ENCODE measurements around the gene TTLL13.

DNA sequence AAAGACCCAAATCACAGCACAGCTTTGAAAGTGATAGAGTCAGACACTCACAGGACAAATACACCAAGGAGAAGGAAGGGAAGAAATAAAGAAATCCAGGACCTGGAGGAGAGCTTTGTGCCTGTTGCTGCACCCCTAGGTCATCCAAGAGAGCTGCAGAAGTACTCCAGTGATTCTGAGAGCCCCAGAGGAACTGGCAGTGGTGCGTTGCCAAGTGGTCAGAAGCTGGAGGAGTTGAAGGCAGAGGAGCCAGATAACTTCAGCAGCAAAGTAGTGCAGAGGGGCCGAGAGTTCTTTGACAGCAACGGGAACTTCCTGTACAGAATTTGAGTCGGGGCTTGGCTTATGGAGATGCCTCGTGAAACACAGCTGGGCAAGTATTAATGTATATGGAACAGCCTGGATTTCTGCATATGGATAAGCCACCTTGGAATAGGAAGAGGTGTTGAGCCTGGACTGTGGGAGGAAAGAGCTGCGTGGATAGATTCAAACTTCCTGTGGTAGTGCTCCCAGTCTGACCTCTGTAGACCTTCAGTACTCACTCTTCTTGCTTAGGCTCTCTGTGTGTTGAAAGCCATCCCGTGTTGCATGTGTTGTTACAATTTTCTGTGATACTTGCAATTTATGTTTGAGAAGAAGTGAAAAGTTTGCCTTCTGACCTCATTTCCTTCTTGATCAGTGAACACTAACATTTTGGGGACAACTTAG is 22.3 kb downstream of the TTLL13 start:
- TF ChIP-seq TCF12 (IDR thresholded peaks at IDR 0.05; ENCODE audit: low read depth, low read length) (no peak), POLR2A (IDR thresholded peaks at IDR 0.05; ENCODE audit: control extremely low read depth in 1 of 2, low read depth in 2 of 2, low read length in 2 of 2) (no peak), EZH2 (IDR thresholded peaks at IDR 0.05; ENCODE audit: low read depth, low read length, severe bottlenecking) (no peak), JUND (IDR thresholded peaks at IDR 0.05; ENCODE audit: low read length) (no peak), KDM1A (IDR thresholded peaks at IDR 0.05; ENCODE audit: borderline replicate concordance, low read length) (no peak), ZNF274 (IDR thresholded peaks at IDR 0.05; ENCODE audit: borderline replicate concordance, extremely low read depth, low read length) (no peak), CREB1 (IDR thresholded peaks at IDR 0.05) (no peak)
- TF ChIP-seq, protein P1, sequence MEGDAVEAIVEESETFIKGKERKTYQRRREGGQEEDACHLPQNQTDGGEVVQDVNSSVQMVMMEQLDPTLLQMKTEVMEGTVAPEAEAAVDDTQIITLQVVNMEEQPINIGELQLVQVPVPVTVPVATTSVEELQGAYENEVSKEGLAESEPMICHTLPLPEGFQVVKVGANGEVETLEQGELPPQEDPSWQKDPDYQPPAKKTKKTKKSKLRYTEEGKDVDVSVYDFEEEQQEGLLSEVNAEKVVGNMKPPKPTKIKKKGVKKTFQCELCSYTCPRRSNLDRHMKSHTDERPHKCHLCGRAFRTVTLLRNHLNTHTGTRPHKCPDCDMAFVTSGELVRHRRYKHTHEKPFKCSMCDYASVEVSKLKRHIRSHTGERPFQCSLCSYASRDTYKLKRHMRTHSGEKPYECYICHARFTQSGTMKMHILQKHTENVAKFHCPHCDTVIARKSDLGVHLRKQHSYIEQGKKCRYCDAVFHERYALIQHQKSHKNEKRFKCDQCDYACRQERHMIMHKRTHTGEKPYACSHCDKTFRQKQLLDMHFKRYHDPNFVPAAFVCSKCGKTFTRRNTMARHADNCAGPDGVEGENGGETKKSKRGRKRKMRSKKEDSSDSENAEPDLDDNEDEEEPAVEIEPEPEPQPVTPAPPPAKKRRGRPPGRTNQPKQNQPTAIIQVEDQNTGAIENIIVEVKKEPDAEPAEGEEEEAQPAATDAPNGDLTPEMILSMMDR (IDR thresholded peaks at IDR 0.05; ENCODE audit: control extremely low read depth in 1 of 3, insufficient read depth in 1 of 3, low read depth in 1 of 3, low read length in 3 of 3): no peak
